Upper lobe of left lung (tissue), 6 donors: ENCODE measurements around the gene GPR143. TPM values are rescaled to one million over a fixed set of nuclear protein-coding genes. Genes with fewer than 3 reads are reported as not detected.

Experiments used
- ATAC-seq, 2 donors: fragments of 200-7000 bp; cut with Tn5 transposase; one replicate each; pipeline ENCODE4 v1.9.1; 2022; ENCODE audit warnings: mild to moderate bottlenecking in 2 of 2, moderate library complexity in 2 of 2; ENCODE audit not compliant: low FRiP score in 2 of 2
- DNase-seq, 2 donors: peaks; one replicate each; pipeline ENCODE4 v3.0.0-alpha.2; 2019 to 2020
- H3K27ac ChIP-seq, 4 donors: fragments of 200-600 bp; sonication (generic); one replicate each; pipeline ENCODE4 v1.5.1; 2016 to 2019
- H3K27me3 ChIP-seq, 4 donors: fragments of 200-600 bp; sonication (generic); one replicate each; pipeline ENCODE4 v1.5.1; 2017 to 2019
- H3K36me3 ChIP-seq, 4 donors: fragments of 200-600 bp; sonication (generic); one replicate each; pipeline ENCODE4 v1.5.1; 2016 to 2019
- H3K4me1 ChIP-seq, 4 donors: fragments of 200-600 bp; sonication (generic); one replicate each; pipeline ENCODE4 v1.5.1; 2018 to 2019
- H3K4me3 ChIP-seq, 4 donors: fragments of 200-600 bp; sonication (generic); one replicate each; pipeline ENCODE4 v1.5.1; 2017 to 2019; ENCODE audit warnings: mild to moderate bottlenecking in 2 of 4, moderate library complexity in 1 of 4
- H3K9me3 ChIP-seq, 4 donors: fragments of 200-600 bp; sonication (generic); one replicate each; pipeline ENCODE4 v1.5.1; 2018 to 2019
- EP300 ChIP-seq, 4 donors: sonication (generic); formaldehyde crosslinking; IDR thresholded peaks; one replicate each; pipeline ENCODE4 v1.5.1; 2017; ENCODE audit warnings: antibody characterized with exemption in 4 of 4, control low read depth in 2 of 4
- POLR2A ChIP-seq, 4 donors: fragments of 450-650 bp; IDR thresholded peaks; one replicate each; pipeline ENCODE4 v1.5.1; 2016 to 2017; ENCODE audit warnings: antibody characterized with exemption in 4 of 4, mild to moderate bottlenecking in 2 of 4
- POLR2AphosphoS5 ChIP-seq, 2 donors: sonication (generic); formaldehyde crosslinking; IDR thresholded peaks; one replicate each; pipeline ENCODE4 v1.5.1; 2017; ENCODE audit warnings: antibody characterized with exemption in 2 of 2
- WGBS, 2 donors: methylation state at CpG; one replicate each; pipeline ENCODE4 v1.1.5; 2017 to 2018; 5-methylcytosine and 5-hydroxymethylcytosine counted together
- total RNA-seq, 6 donors: library from RNA; depleted of rRNA in 4 of 6; stranded (reverse); fragments of >200 nt in 4 of 6; gene quantifications; one replicate each; pipeline versions ENCODE4 v1.1.0 to v1.2.1, GENCODE V29; 2016 to 2021
- TF ChIP-seq, protein P1 (sequence below), 6 experiments: fragments of 450-650 bp in 4 of 6; fragments of 200-600 bp in 2 of 6; sonication (generic) in 2 of 6; IDR thresholded peaks; one replicate each; pipeline ENCODE4 v1.5.1; 2016 to 2019; ENCODE audit warnings: antibody characterized with exemption in 6 of 6
- donor health status: DM: no; HTN: no; CAD: no; lungs with moderate emphysema.
- donor health status: DM: no; HTN: yes; CAD: no; lungs with severe emphysema.

The GPR143 gene
- total RNA-seq, 6 donors from 2014 or later, result 0.33 to 2.1 (median 0.84) TPM; not detected in 1

DNA sequence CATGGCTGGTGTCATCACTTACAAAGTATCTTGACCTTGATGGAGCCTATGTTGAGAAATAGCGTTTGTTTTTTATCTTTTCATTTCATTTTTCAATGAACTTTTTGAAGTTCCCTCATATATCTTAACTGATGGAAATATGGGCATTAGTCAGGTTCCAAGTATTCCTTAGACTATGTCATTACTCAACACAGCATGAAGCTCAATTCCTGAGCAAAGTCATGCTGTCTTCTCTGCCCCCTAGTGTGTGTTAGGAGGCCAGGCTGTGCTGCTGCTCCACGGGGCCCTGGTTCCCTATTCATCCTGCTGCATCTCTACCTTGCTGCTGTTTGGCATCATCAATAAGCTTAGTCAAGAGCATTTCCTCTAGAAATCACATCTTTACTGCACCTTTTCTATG is 40.9 kb downstream of the GPR143 start:
- no peak for TF ChIP-seq EP300 (IDR thresholded peaks at IDR 0.05)
- no peak for TF ChIP-seq POLR2AphosphoS5 (IDR thresholded peaks at IDR 0.05)
- TF ChIP-seq, protein P1, sequence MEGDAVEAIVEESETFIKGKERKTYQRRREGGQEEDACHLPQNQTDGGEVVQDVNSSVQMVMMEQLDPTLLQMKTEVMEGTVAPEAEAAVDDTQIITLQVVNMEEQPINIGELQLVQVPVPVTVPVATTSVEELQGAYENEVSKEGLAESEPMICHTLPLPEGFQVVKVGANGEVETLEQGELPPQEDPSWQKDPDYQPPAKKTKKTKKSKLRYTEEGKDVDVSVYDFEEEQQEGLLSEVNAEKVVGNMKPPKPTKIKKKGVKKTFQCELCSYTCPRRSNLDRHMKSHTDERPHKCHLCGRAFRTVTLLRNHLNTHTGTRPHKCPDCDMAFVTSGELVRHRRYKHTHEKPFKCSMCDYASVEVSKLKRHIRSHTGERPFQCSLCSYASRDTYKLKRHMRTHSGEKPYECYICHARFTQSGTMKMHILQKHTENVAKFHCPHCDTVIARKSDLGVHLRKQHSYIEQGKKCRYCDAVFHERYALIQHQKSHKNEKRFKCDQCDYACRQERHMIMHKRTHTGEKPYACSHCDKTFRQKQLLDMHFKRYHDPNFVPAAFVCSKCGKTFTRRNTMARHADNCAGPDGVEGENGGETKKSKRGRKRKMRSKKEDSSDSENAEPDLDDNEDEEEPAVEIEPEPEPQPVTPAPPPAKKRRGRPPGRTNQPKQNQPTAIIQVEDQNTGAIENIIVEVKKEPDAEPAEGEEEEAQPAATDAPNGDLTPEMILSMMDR (IDR thresholded peaks at IDR 0.05), result no peak
- no peak for TF ChIP-seq POLR2A (IDR thresholded peaks at IDR 0.05)
- Histone ChIP-seq H3K27ac (no peak overlapping the region), H3K27me3 (no peaks in the 10 kb centered on the region), H3K36me3 (no peaks in the 10 kb centered on the region), H3K4me1 (no peaks in the 10 kb centered on the region), H3K9me3 (peaks cover 0 to 26% (median 0%) of the 10 kb centered on the region in 4 donors), H3K4me3 (no peak overlapping the region)
- ATAC-seq, result no peak
- WGBS, 2 donors, result 82 to 90% methylated on average over 2 of the region's 2 CpGs
- DNase-seq, result no peak

DNA sequence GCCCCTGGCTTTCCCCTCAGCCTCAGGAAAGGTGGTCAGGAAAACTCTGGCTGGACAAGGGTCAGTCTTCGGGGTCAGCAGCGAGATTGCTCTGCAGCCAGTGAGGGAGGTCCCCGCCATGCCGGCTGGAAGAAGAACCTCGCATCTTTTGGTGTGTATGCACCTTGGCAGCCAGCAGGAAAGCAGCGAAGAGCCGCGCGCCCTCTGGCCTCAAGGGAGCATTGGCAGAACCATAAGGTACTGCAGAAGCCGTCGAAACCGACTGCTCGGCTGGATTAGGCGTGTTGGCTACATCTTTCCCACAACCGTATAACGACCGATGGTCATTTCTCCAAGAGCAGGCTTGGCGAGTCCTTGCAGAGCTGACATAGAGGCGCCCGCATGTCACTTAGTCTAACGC is 48.3 kb downstream of the GPR143 start:
- ATAC-seq (no peak), DNase-seq (no peak)
- H3K4me1 ChIP-seq, result no peaks in the 10 kb centered on the region
- no peak overlapping the region for H3K4me3 ChIP-seq
- H3K9me3 ChIP-seq, result peaks cover 0 to 2% (median 0%) of the 10 kb centered on the region in 4 donors
- 96 to 98% methylated on average over 16 to 21 of the region's 21 CpGs for WGBS, 2 donors
- H3K27ac ChIP-seq, result no peak overlapping the region
- TF ChIP-seq POLR2A (IDR thresholded peaks at IDR 0.05), result no peak
- TF ChIP-seq POLR2AphosphoS5 (IDR thresholded peaks at IDR 0.05), result no peak
- TF ChIP-seq, protein P1 (IDR thresholded peaks at IDR 0.05), result no peak
- no peak for TF ChIP-seq EP300 (IDR thresholded peaks at IDR 0.05)
- peaks cover 0 to 11% (median 2%) of the 10 kb centered on the region in 4 donors for H3K36me3 ChIP-seq
- H3K27me3 ChIP-seq, result no peaks in the 10 kb centered on the region

DNA sequence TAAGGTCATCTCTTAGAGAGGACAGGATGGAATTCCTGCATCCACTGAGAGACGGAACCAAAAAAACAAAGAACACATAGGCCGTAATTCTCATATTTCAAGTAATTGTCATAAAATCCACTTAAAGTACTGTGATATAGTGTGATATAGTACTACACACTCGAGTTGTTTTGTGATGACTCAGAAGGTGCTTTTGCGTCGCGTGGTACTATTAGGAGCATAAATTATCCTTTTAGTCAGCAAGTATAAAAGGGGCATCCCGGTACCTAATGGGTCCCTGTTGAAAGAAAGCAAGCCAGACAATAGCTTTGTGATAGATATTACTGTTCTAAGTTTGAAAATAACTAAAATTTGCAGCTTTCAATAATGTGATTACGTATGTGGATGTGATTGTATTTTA is 55.3 kb downstream of the GPR143 start:
- H3K36me3 ChIP-seq, result peaks cover 0 to 13% (median 5%) of the 10 kb centered on the region in 4 donors
- 75 to 94% methylated on average over 8 of the region's 8 CpGs for WGBS, 2 donors

DNA sequence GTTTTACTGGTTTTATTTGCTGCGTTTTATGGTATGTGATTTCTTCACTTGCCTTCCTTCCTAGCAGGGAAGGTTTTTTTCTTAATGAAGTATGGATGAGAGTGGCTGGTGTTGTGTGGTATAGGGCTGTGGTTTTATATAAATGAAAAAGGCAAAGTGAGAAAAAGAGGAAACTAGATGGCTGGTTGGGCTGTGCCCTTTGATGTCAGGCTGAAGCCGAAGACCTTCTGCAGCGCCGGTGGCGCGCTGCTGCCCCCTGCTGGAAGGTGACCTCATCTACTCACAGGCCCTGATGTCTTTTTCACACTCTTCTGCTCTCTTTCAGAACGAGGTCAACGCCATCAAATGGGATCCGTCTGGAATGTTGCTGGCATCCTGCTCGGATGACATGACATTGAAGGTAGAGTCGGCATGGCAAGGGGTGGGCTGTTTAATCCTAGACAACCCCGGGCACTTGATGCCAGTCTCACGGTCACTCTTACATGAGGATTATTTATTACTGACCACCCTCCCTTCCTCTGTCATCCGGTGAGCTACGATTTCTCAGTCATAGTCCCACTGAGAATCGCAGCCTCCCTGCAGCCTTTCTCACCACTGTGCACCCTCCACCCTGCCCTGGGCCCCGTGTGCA is 56.6 kb downstream of the GPR143 start:
- DNase-seq, result peak; percentile 75 to 94
- 32 to 52% methylated on average over 9 to 17 of the region's 17 CpGs for WGBS, 2 donors
- ATAC-seq, result peak; percentile 80 to 81
- no peaks in the 10 kb centered on the region for H3K27me3 ChIP-seq
- peaks cover 0 to 10% (median 5%) of the 10 kb centered on the region in 4 donors for H3K36me3 ChIP-seq
- no peak overlapping the region for H3K4me3 ChIP-seq
- H3K27ac ChIP-seq, result no peak overlapping the region
- no peaks in the 10 kb centered on the region for H3K4me1 ChIP-seq
- H3K9me3 ChIP-seq, result peaks cover 0 to 4% (median 0%) of the 10 kb centered on the region in 4 donors
- no peak for TF ChIP-seq POLR2AphosphoS5 (IDR thresholded peaks at IDR 0.05)
- TF ChIP-seq, protein P1 (IDR thresholded peaks at IDR 0.05), result peak; percentile 71 to 80 (median 75)

More for the DNA sequence above, 55.3 kb downstream of the GPR143 start:
- H3K4me3 ChIP-seq, result no peak overlapping the region
- TF ChIP-seq, protein P1 (IDR thresholded peaks at IDR 0.05), result no peak
- no peak for TF ChIP-seq POLR2A (IDR thresholded peaks at IDR 0.05)
- no peak for TF ChIP-seq EP300 (IDR thresholded peaks at IDR 0.05)
- no peak for TF ChIP-seq POLR2AphosphoS5 (IDR thresholded peaks at IDR 0.05)
- DNase-seq, result no peak
- no peaks in the 10 kb centered on the region for H3K4me1 ChIP-seq
- no peaks in the 10 kb centered on the region for H3K27me3 ChIP-seq
- peaks cover 0 to 1% (median 0%) of the 10 kb centered on the region in 4 donors for H3K9me3 ChIP-seq
- ATAC-seq, result no peak
- H3K27ac ChIP-seq, result no peak overlapping the region

DNA sequence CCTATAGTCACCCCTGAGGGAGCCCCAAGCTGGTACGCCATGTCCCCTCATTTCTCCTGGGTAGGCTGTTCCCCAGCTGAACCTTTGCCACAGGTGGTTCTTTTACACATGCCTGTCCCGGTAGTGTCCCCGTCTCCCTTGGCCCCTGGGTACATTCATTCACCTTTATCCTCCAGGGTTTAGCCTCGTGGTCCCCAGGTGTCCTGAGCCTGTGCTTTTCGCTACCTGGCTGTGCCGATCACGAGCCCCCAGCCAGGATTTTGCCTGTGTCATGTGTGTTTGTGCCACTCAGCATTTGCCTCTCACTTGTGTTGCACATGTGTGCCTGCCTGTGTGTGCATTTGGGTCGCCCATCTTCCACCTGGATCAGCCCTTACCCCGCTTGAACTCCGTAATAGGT is 57.6 kb downstream of the GPR143 start:
- ATAC-seq (no peak), DNase-seq (no peak)
- TF ChIP-seq, protein P1 (IDR thresholded peaks at IDR 0.05), result no peak
- TF ChIP-seq POLR2A (IDR thresholded peaks at IDR 0.05) (no peak), EP300 (IDR thresholded peaks at IDR 0.05) (no peak)
- Histone ChIP-seq H3K4me3 (no peak overlapping the region), H3K4me1 (no peaks in the 10 kb centered on the region), H3K36me3 (peaks cover 0 to 10% (median 5%) of the 10 kb centered on the region in 4 donors), H3K9me3 (peaks cover 0 to 4% (median 0%) of the 10 kb centered on the region in 4 donors), H3K27me3 (no peaks in the 10 kb centered on the region), H3K27ac (no peak overlapping the region)
- 86 to 100% methylated on average over 10 of the region's 10 CpGs for whole genome bisulfite sequencing, 2 donors
